H1 (cell line): ENCODE results near the gene ROS1. TPM values are rescaled to one million over a fixed set of nuclear protein-coding genes. Genes with fewer than 3 reads are reported as not detected.
A peak's percentile ranks its signal among the peaks of the same experiment; 100 is the strongest.

Experiments used
- CTCF ChIA-PET: fragments of 300-600 bp; sonication (Branson Sonifier 250); formaldehyde crosslinking; loops from one replicate; lab custom pipeline; 2021; ENCODE audit not compliant: partially characterized antibody; lab: Charles Lee
- POLR2A ChIA-PET: fragments of 300-600 bp; sonication (Branson Sonifier 250); formaldehyde crosslinking; loops from one replicate; lab custom pipeline; 2021; ENCODE audit warnings: inconsistent platforms; ENCODE audit not compliant: partially characterized antibody; lab: Charles Lee
- DNase-seq, 2 experiments: peaks; one replicate each; pipeline versions ENCODE4 v3.0.0 to v3.0.0-alpha.2; 2010 to 2022; ENCODE audit warnings: low spot score in 2 of 2, low read depth in 1 of 2, mixed read lengths in 1 of 2
- FAIRE-seq: peaks from 2 replicates; lab custom pipeline; 2011; peaks lifted over from hg19 to GRCh38; lab: Jason Lieb, UNC
- H2AFZ ChIP-seq: 2 replicates; pipeline ENCODE4 v1.8.1; 2012; ENCODE audit warnings: low read length, inconsistent platforms
- H2AK5ac ChIP-seq: 2 replicates; pipeline ENCODE4 v1.6.1; 2013; ENCODE audit warnings: low read depth, low read length
- H2BK120ac ChIP-seq: replicated peaks from 2 replicates; pipeline ENCODE3; 2013; ENCODE audit warnings: low read depth, low read length, inconsistent platforms
- H2BK12ac ChIP-seq: 2 replicates; pipeline ENCODE4 v1.6.1; 2013; ENCODE audit warnings: low read depth, low read length
- H2BK15ac ChIP-seq: 2 replicates; pipeline ENCODE4 v1.6.1; 2013; ENCODE audit warnings: low read length
- H2BK20ac ChIP-seq: 2 replicates; pipeline ENCODE4 v1.6.1; 2013; ENCODE audit warnings: low read length
- H2BK5ac ChIP-seq: 2 replicates; pipeline ENCODE4 v1.6.1; 2013; ENCODE audit warnings: low read depth, low read length
- H3K14ac ChIP-seq: 2 replicates; pipeline ENCODE4 v1.6.1; 2013; ENCODE audit warnings: inconsistent platforms; ENCODE audit not compliant: insufficient read length
- H3K18ac ChIP-seq: 2 replicates; pipeline ENCODE4 v1.6.1; 2013; ENCODE audit warnings: low read length; ENCODE audit errors: extremely low read depth
- H3K23ac ChIP-seq: 2 replicates; pipeline ENCODE4 v1.6.1; 2013; ENCODE audit warnings: inconsistent platforms; ENCODE audit not compliant: insufficient read length
- H3K23me2 ChIP-seq: 2 replicates; pipeline ENCODE4 v1.6.1; 2013; ENCODE audit warnings: low read depth, low read length
- H3K27ac ChIP-seq: 2 replicates; pipeline ENCODE4 v1.6.1; 2011; ENCODE audit warnings: low read depth, low read length, inconsistent platforms
- H3K27me3 ChIP-seq, 4 experiments: replicated peaks in 1 of 4; 1 replicate in 1 of 4; 2 replicates in 3 of 4; pipeline versions ENCODE4 v1.6.1 to v1.8.1; 2011 to 2013; ENCODE audit warnings: low read length in 3 of 4, mild to moderate bottlenecking in 3 of 4, inconsistent platforms in 2 of 4, mixed read lengths in 2 of 4, moderate library complexity in 1 of 4; ENCODE audit not compliant: control insufficient read depth in 3 of 4, insufficient read depth in 3 of 4; ENCODE audit errors: extremely low read depth in 1 of 4
- H3K36me3 ChIP-seq, 4 experiments: 2 replicates each; pipeline versions ENCODE4 v1.6.1 to v1.8.1; 2011 to 2013; ENCODE audit warnings: mild to moderate bottlenecking in 4 of 4, low read length in 3 of 4, moderate library complexity in 2 of 4, control low read depth in 1 of 4, inconsistent platforms in 1 of 4; ENCODE audit not compliant: insufficient read depth in 4 of 4, control insufficient read depth in 2 of 4
- H3K4ac ChIP-seq: replicated peaks from 2 replicates; pipeline ENCODE3; 2013; ENCODE audit warnings: low read length, low read depth, mixed read lengths, inconsistent platforms; ENCODE audit not compliant: insufficient read length
- H3K4me1 ChIP-seq, 4 experiments: replicated peaks in 1 of 4; 1 replicate in 1 of 4; 2 replicates in 3 of 4; pipeline versions ENCODE4 v1.6.1 to v1.8.1; 2011 to 2013; ENCODE audit warnings: low read length in 3 of 4, inconsistent platforms in 2 of 4, mixed read lengths in 1 of 4; ENCODE audit not compliant: insufficient read depth in 4 of 4, control insufficient read depth in 3 of 4
- H3K4me2 ChIP-seq, 2 experiments: 2 replicates each; pipeline versions ENCODE4 v1.6.1 to v1.8.1; 2011 to 2013; ENCODE audit warnings: low read depth in 2 of 2, low read length in 2 of 2, control low read depth in 1 of 2, inconsistent platforms in 1 of 2, mild to moderate bottlenecking in 1 of 2; ENCODE audit not compliant: insufficient read depth in 1 of 2
- H3K4me3 ChIP-seq, 4 experiments: fragments of 200-600, 300-600 bp in 1 of 4; sonication (generic), shearing (Covaris generic), sonication (Bioruptor Twin) in 1 of 4; 2 replicates each; pipeline versions ENCODE4 v1.5.1 to v1.8.1; 2011 to 2016; ENCODE audit warnings: low read length in 4 of 4, low read depth in 3 of 4, control low read depth in 2 of 4, inconsistent platforms in 2 of 4, mild to moderate bottlenecking in 2 of 4, mixed read lengths in 1 of 4, moderate library complexity in 1 of 4; ENCODE audit not compliant: insufficient read depth in 2 of 4; ENCODE audit errors: extremely low read depth in 1 of 4
- H3K56ac ChIP-seq: replicated peaks from 2 replicates; pipeline ENCODE3; 2013; ENCODE audit warnings: low read depth, mild to moderate bottlenecking, mixed read lengths, low read length, inconsistent platforms; ENCODE audit not compliant: insufficient read length
- H3K79me1 ChIP-seq: 2 replicates; pipeline ENCODE4 v1.6.1; 2013; ENCODE audit warnings: low read depth, low read length, control low read depth
- H3K79me2 ChIP-seq, 2 experiments: 2 replicates each; pipeline versions ENCODE4 v1.6.1 to v1.8.1; 2012 to 2013; ENCODE audit warnings: low read length in 2 of 2, mild to moderate bottlenecking in 2 of 2, inconsistent platforms in 1 of 2; ENCODE audit not compliant: insufficient read depth in 2 of 2, control insufficient read depth in 1 of 2
- H3K9ac ChIP-seq, 4 experiments: replicated peaks in 1 of 4; 1 replicate in 1 of 4; 2 replicates in 3 of 4; pipeline versions ENCODE4 v1.6.1 to v1.8.1; 2011 to 2013; ENCODE audit warnings: low read depth in 3 of 4, low read length in 3 of 4, control low read depth in 2 of 4, mild to moderate bottlenecking in 2 of 4, moderate library complexity in 2 of 4, inconsistent platforms in 1 of 4; ENCODE audit errors: extremely low read depth in 1 of 4
- H3K9me3 ChIP-seq, 2 experiments: 2 replicates each; pipeline versions ENCODE4 v1.6.1 to v1.8.1; 2012 to 2013; ENCODE audit warnings: mild to moderate bottlenecking in 2 of 2, moderate library complexity in 2 of 2, control low read depth in 1 of 2, inconsistent platforms in 1 of 2, low read depth in 1 of 2, low read length in 1 of 2, mixed read lengths in 1 of 2; ENCODE audit not compliant: insufficient read depth in 2 of 2
- H4K20me1 ChIP-seq, 2 experiments: replicated peaks in 1 of 2; 2 replicates each; pipeline versions ENCODE3 to v1.8.1; 2011 to 2013; ENCODE audit warnings: inconsistent platforms in 2 of 2, low read length in 2 of 2, mild to moderate bottlenecking in 1 of 2; ENCODE audit not compliant: insufficient read depth in 2 of 2, control insufficient read depth in 1 of 2
- H4K5ac ChIP-seq: 2 replicates; pipeline ENCODE4 v1.6.1; 2013; ENCODE audit warnings: low read length, low read depth, mixed read lengths, inconsistent platforms; ENCODE audit not compliant: insufficient read length
- H4K8ac ChIP-seq: 2 replicates; pipeline ENCODE4 v1.8.0; 2013; ENCODE audit warnings: mild to moderate bottlenecking, moderate library complexity, low read length, inconsistent platforms; ENCODE audit not compliant: insufficient read depth; ENCODE audit errors: extremely low read depth
- H4K91ac ChIP-seq: replicated peaks from 2 replicates; pipeline ENCODE3; 2013; ENCODE audit warnings: low read length, mixed read lengths, inconsistent platforms; ENCODE audit not compliant: insufficient read length
- BCL11A ChIP-seq, 2 experiments: IDR thresholded peaks; one replicate each; pipeline ENCODE4 v1.6.1; 2011; ENCODE audit warnings: low read depth in 2 of 2, low read length in 2 of 2, mild to moderate bottlenecking in 2 of 2
- HDAC2 ChIP-seq, 2 experiments: fragments of 300-600 bp in 1 of 2; sonication (generic) in 1 of 2; IDR thresholded peaks; 2 replicates each; pipeline ENCODE4 v1.6.1; 2011 to 2012; ENCODE audit warnings: low read depth in 2 of 2, low read length in 2 of 2, mild to moderate bottlenecking in 2 of 2, moderate library complexity in 2 of 2, borderline replicate concordance in 1 of 2, inconsistent platforms in 1 of 2
- POU5F1 ChIP-seq: IDR thresholded peaks from 2 replicates; pipeline ENCODE4 v1.6.1; 2011; ENCODE audit warnings: low read depth, mild to moderate bottlenecking, low read length, moderate library complexity
- RAD21 ChIP-seq, 2 experiments: IDR thresholded peaks in 1 of 2; conservative IDR thresholded peaks in 1 of 2; 2 replicates each; pipeline ENCODE4 v1.6.1; 2011; ENCODE audit warnings: low read depth in 2 of 2, low read length in 2 of 2, improper control_type of control experiment in 1 of 2, inconsistent platforms in 1 of 2, mild to moderate bottlenecking in 1 of 2, moderate library complexity in 1 of 2
- TCF12 ChIP-seq: IDR thresholded peaks from 2 replicates; pipeline ENCODE4 v1.6.1; 2011; ENCODE audit warnings: low read depth, mild to moderate bottlenecking, low read length
- YY1 ChIP-seq: IDR thresholded peaks from 2 replicates; pipeline ENCODE4 v1.6.1; 2011; ENCODE audit warnings: low read depth, mild to moderate bottlenecking, low read length
- WGBS, 2 experiments: shearing (Covaris generic) in 1 of 2; methylation state at CpG; one replicate each; pipeline versions ENCODE4 v1.1.6 to v1.1.7; 2013 to 2015; ENCODE audit warnings: low lambda C conversion rate in 2 of 2, mixed read lengths in 2 of 2, inconsistent platforms in 1 of 2, low coverage in 1 of 2, missing lambda C conversion rate in 1 of 2; ENCODE audit not compliant: insufficient replicate concordance in 2 of 2, insufficient coverage in 1 of 2, insufficient read length in 1 of 2; ENCODE audit errors: extremely low coverage in 1 of 2, missing lambda C conversion rate in 1 of 2; 5-methylcytosine and 5-hydroxymethylcytosine counted together
- polyA plus RNA-seq, 7 experiments: library from polyadenylated mRNA; depleted of rRNA in 3 of 7; stranded (reverse) in 5 of 7; unstranded in 2 of 7; fragments of >200 nt in 5 of 7; fragments of 200-250 nt in 2 of 7; gene quantifications; 1 replicate in 5 of 7; 2 replicates in 1 of 7; 4 replicates in 1 of 7; pipeline versions ENCODE4 v1.2.1 to v1.2.3, GENCODE V29; 2011 to 2013; ENCODE audit warnings: missing spikeins in 2 of 7, mixed read lengths in 2 of 7
- total RNA-seq: library from RNA; stranded (reverse); fragmentation: NEBNext Ultra II Directional; extraction: Animal tissue kit (Norgen Biotek cat#: 25700); gene quantifications from 2 replicates; pipeline ENCODE4 v1.2.1, GENCODE V29; 2021
- TF ChIP-seq, protein P1 (sequence below): IDR thresholded peaks from 2 replicates; pipeline ENCODE4 v1.6.1; 2011; ENCODE audit warnings: low read depth, mild to moderate bottlenecking, low read length; ENCODE audit not compliant: insufficient read depth
- TF ChIP-seq, protein P2 (sequence below): IDR thresholded peaks from 2 replicates; pipeline ENCODE4 v1.6.1; 2012; ENCODE audit warnings: low read length, inconsistent platforms

The ROS1 gene
- total and polyA plus RNA-seq, 2 of the 8 experiments (the other 6 are each of a cell fraction or from before 2014, with no cell fraction given): not detected

DNA sequence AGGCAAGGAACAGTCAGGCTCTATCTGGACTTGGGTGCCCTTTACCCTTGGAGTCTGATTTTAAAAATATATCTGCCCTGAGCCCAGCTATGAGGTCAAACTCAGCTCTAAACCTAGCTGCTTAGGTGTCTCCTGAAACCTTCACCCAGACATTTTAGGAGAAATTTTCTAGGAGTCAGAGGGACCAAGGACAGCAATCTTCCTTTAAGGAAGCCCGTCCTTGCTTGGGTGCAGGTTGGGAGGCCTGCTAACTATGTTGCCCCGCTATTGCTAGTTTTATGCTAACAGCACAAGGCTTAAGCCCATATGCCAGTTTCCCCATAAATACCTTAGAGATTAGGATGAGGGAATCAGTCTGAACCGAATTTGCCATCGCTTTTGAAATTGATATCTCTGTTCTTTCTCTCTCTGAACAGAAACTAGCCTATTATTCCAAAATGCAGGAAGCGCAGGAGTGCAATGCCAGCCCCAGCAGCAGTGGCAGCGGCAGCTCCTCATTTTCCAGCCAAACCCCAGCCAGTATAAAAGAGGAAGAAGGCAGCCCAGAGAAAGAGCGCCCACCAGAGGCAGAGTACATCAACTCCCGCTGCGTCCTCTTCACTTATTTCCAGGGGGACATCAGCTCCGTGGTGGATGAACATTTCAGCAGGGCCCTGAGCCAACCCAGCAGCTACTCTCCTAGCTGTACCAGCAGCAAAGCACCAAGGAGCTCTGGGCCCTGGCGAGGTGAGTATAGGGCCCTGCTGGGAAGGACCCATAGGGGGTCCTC, 157.8 kb downstream of the ROS1 start:
- peak overlapping the region in 1 of 2 experiments; percentile 18; a peak in 1 of 4 replicates for H3K4me2 ChIP-seq
- no peak overlapping the region for H2AFZ ChIP-seq
- H3K36me3 ChIP-seq: no peaks in the 10 kb centered on the region
- no peaks in the 10 kb centered on the region; a peak in 1 of 4 replicates for H3K9me3 ChIP-seq
- peak in 1 of 2 experiments; percentile 75 for DNase-seq
- ChIA-PET POLR2A (interaction anchor here (0.7 to 1.0 kb wide), 2 partner anchors 8 to 9 kb away, joined by 3 read pairs; no protein-coding TSS in a partner anchor), CTCF (interaction anchor here (0.8 to 4.5 kb wide), 29 partner anchors 8 to 384 kb away, joined by 3 to 20 read pairs (median 3); no protein-coding TSS in a partner anchor)
- no peak overlapping the region for H3K27ac ChIP-seq
- H4K8ac ChIP-seq: no peak overlapping the region
- peaks cover 2 to 11% of the 10 kb centered on the region in 2 experiments for H4K20me1 ChIP-seq
- peaks cover 3 to 19% (median 7%) of the 10 kb centered on the region in 4 experiments; a peak in 6 of 7 replicates for H3K4me1 ChIP-seq
- H2BK20ac ChIP-seq: no peak overlapping the region
- H2BK15ac ChIP-seq: no peak overlapping the region
- no peak overlapping the region for H2AK5ac ChIP-seq
- H3K56ac ChIP-seq: no peak overlapping the region
- H3K23ac ChIP-seq: no peak overlapping the region
- no peak overlapping the region for H2BK5ac ChIP-seq
- H3K23me2 ChIP-seq: peaks cover 20% of the 10 kb centered on the region; the same call in 1 of the 2 replicates
- peaks cover 81 to 99% (median 95%) of the 10 kb centered on the region in 4 experiments for H3K27me3 ChIP-seq
- no peak overlapping the region for H3K4me3 ChIP-seq
- H2BK120ac ChIP-seq: no peak overlapping the region
- H3K18ac ChIP-seq: no peak overlapping the region
- no peak for FAIRE-seq
- no peak overlapping the region for H3K9ac ChIP-seq
- H2BK12ac ChIP-seq: no peak overlapping the region
- no peaks in the 10 kb centered on the region for H3K79me2 ChIP-seq
- H3K79me1 ChIP-seq: no peaks in the 10 kb centered on the region
- no peak overlapping the region for H3K4ac ChIP-seq
- WGBS, 2 experiments: 8% methylated on average over 11 of the region's 11 CpGs; no CpG with 5 or more reads in 1 of the 2 experiments
- no peak overlapping the region for H3K14ac ChIP-seq
- no peak overlapping the region for H4K91ac ChIP-seq
- no peak overlapping the region for H4K5ac ChIP-seq
- TF ChIP-seq POU5F1 (no peak), BCL11A (IDR thresholded peaks at IDR 0.05; ENCODE audit: low read depth in 2 of 2, low read length in 2 of 2) (no peak), HDAC2 (IDR thresholded peaks at IDR 0.05; ENCODE audit: borderline replicate concordance in 1 of 2, low read depth in 2 of 2, low read length in 2 of 2) (no peak), TCF12 (0 out of 2 replicates have a peak, but pooled peaks have one; percentile 30), RAD21 (IDR thresholded peaks at IDR 0.05 in 1 of 2, conservative IDR thresholded peaks at IDR 0.05 in 1 of 2; ENCODE audit: low read depth in 2 of 2, low read length in 2 of 2) (peak; percentile 71 to 77), YY1 (no peak)
- TF ChIP-seq, protein P1, sequence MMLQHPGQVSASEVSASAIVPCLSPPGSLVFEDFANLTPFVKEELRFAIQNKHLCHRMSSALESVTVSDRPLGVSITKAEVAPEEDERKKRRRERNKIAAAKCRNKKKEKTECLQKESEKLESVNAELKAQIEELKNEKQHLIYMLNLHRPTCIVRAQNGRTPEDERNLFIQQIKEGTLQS: no peak
- TF ChIP-seq, protein P2, sequence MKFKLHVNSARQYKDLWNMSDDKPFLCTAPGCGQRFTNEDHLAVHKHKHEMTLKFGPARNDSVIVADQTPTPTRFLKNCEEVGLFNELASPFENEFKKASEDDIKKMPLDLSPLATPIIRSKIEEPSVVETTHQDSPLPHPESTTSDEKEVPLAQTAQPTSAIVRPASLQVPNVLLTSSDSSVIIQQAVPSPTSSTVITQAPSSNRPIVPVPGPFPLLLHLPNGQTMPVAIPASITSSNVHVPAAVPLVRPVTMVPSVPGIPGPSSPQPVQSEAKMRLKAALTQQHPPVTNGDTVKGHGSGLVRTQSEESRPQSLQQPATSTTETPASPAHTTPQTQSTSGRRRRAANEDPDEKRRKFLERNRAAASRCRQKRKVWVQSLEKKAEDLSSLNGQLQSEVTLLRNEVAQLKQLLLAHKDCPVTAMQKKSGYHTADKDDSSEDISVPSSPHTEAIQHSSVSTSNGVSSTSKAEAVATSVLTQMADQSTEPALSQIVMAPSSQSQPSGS: no peak
